Suprapubic skin (tissue), 4 donors: ENCODE results near the gene GFRA4. TPM values are rescaled to one million over a fixed set of nuclear protein-coding genes. Genes with fewer than 3 reads are reported as not detected.

ENCODE experiments used
- DNase-seq, 2 donors: peaks; one replicate each; pipeline ENCODE4 v3.0.0-alpha.2; 2019; ENCODE audit warnings: low spot score in 2 of 2
- H3K27ac ChIP-seq: fragments of 200-600 bp; sonication (generic); one replicate; pipeline ENCODE4 v1.5.1; 2019
- H3K27me3 ChIP-seq: fragments of 200-600 bp; sonication (generic); one replicate; pipeline ENCODE4 v1.5.1; 2019
- H3K36me3 ChIP-seq: fragments of 200-600 bp; sonication (generic); one replicate; pipeline ENCODE4 v1.5.1; 2019
- H3K4me1 ChIP-seq: fragments of 200-600 bp; sonication (generic); one replicate; pipeline ENCODE4 v1.5.1; 2019
- H3K4me3 ChIP-seq: fragments of 200-600 bp; sonication (generic); one replicate; pipeline ENCODE4 v1.5.1; 2019; ENCODE audit warnings: mild to moderate bottlenecking
- H3K9me3 ChIP-seq: fragments of 200-600 bp; sonication (generic); one replicate; pipeline ENCODE4 v1.5.1; 2019
- CTCF ChIP-seq, 2 donors: fragments of 200-600 bp in 1 of 2; fragments of 450-650 bp in 1 of 2; sonication (generic) in 1 of 2; IDR thresholded peaks; one replicate each; pipeline ENCODE4 v1.5.1; 2016 to 2019; ENCODE audit warnings: antibody characterized with exemption in 2 of 2, mild to moderate bottlenecking in 1 of 2, moderate library complexity in 1 of 2
- EP300 ChIP-seq: sonication (generic); formaldehyde crosslinking; IDR thresholded peaks from one replicate; pipeline ENCODE4 v1.6.1; 2017; ENCODE audit warnings: antibody characterized with exemption
- POLR2A ChIP-seq, 2 donors: fragments of 450-650 bp; IDR thresholded peaks; one replicate each; pipeline ENCODE4 v1.6.1; 2017; ENCODE audit warnings: antibody characterized with exemption in 2 of 2, mild to moderate bottlenecking in 2 of 2, moderate library complexity in 2 of 2
- POLR2AphosphoS5 ChIP-seq, 3 donors: sonication (generic); formaldehyde crosslinking; IDR thresholded peaks; one replicate each; pipeline ENCODE4 v1.6.1; 2017; ENCODE audit warnings: antibody characterized with exemption in 3 of 3
- WGBS: methylation state at CpG from one replicate; pipeline ENCODE4 v1.1.5; 2018; 5-methylcytosine and 5-hydroxymethylcytosine counted together
- total RNA-seq, 4 donors: library from RNA; depleted of rRNA; stranded (reverse); fragments of >200 nt; gene quantifications; one replicate each; pipeline ENCODE4 v1.1.0, GENCODE V29; 2016

Gene GFRA4
- total RNA-seq, 4 donors from 2014 or later = not detected

- peaks cover 62% of the 10 kb centered on the region for H3K27me3 ChIP-seq
- no peaks in the 10 kb centered on the region for H3K9me3 ChIP-seq
- H3K27ac ChIP-seq = peak overlapping the region; percentile 85
- H3K36me3 ChIP-seq = peaks cover 4% of the 10 kb centered on the region
- no peak for DNase-seq
- peaks cover 43% of the 10 kb centered on the region for H3K4me1 ChIP-seq
- WGBS = 67% methylated on average over 8 of the region's 8 CpGs
- no peak for TF ChIP-seq CTCF (IDR thresholded peaks at IDR 0.05)
- TF ChIP-seq POLR2AphosphoS5 (IDR thresholded peaks at IDR 0.05) = no peak
- TF ChIP-seq POLR2A (IDR thresholded peaks at IDR 0.05) = no peak
- no peak for TF ChIP-seq EP300
- H3K4me3 ChIP-seq = no peak overlapping the region
These were observed 14.5 kb upstream of the GFRA4 start for GRCh38 chr20:3677733-3678132.

GRCh38 chr20:3674995-3675900, 12.0 kb upstream of the GFRA4 start:
- 41% methylated on average over 12 of the region's 13 CpGs for WGBS
- Histone ChIP-seq H3K9me3 (no peaks in the 10 kb centered on the region), H3K27ac (no peak overlapping the region), H3K36me3 (peaks cover 15% of the 10 kb centered on the region), H3K4me3 (no peak overlapping the region), H3K4me1 (peaks cover 36% of the 10 kb centered on the region), H3K27me3 (peaks cover 63% of the 10 kb centered on the region)
- no peak for DNase-seq
- TF ChIP-seq EP300 (no peak), POLR2AphosphoS5 (IDR thresholded peaks at IDR 0.05) (no peak), CTCF (IDR thresholded peaks at IDR 0.05) (no peak), POLR2A (IDR thresholded peaks at IDR 0.05) (no peak)

- H3K27ac ChIP-seq = no peak overlapping the region
- H3K27me3 ChIP-seq = peaks cover 59% of the 10 kb centered on the region
- no peak for DNase-seq
- peaks cover 32% of the 10 kb centered on the region for H3K4me1 ChIP-seq
- TF ChIP-seq CTCF (IDR thresholded peaks at IDR 0.05) (no peak), POLR2A (IDR thresholded peaks at IDR 0.05) (no peak), POLR2AphosphoS5 (IDR thresholded peaks at IDR 0.05) (no peak), EP300 (no peak)
- WGBS = 77% methylated on average over 8 of the region's 10 CpGs
- H3K36me3 ChIP-seq = peaks cover 15% of the 10 kb centered on the region
- H3K9me3 ChIP-seq = no peaks in the 10 kb centered on the region
- no peak overlapping the region for H3K4me3 ChIP-seq
These were observed 11.2 kb upstream of the GFRA4 start for GRCh38 chr20:3674447-3674846.

GRCh38 chr20:3673221-3674070, 10.2 kb upstream of the GFRA4 start:
- DNase-seq = no peak
- Histone ChIP-seq H3K9me3 (no peaks in the 10 kb centered on the region), H3K27ac (no peak overlapping the region), H3K4me3 (no peak overlapping the region), H3K27me3 (peaks cover 59% of the 10 kb centered on the region), H3K4me1 (peaks cover 30% of the 10 kb centered on the region), H3K36me3 (peaks cover 17% of the 10 kb centered on the region)
- 77% methylated on average over 21 of the region's 90 CpGs for WGBS
- TF ChIP-seq POLR2A (IDR thresholded peaks at IDR 0.05) = no peak
- TF ChIP-seq POLR2AphosphoS5 (IDR thresholded peaks at IDR 0.05) = no peak
- no peak for TF ChIP-seq CTCF (IDR thresholded peaks at IDR 0.05)
- TF ChIP-seq EP300 = no peak
